ENCODE data around the gene ZRANB3. TPM values are rescaled to one million over a fixed set of nuclear protein-coding genes. Genes with fewer than 3 reads are reported as not detected.

Gene ZRANB3
- total RNA-seq, 1 donor from 2014 or later = 8.9 TPM

DNA sequence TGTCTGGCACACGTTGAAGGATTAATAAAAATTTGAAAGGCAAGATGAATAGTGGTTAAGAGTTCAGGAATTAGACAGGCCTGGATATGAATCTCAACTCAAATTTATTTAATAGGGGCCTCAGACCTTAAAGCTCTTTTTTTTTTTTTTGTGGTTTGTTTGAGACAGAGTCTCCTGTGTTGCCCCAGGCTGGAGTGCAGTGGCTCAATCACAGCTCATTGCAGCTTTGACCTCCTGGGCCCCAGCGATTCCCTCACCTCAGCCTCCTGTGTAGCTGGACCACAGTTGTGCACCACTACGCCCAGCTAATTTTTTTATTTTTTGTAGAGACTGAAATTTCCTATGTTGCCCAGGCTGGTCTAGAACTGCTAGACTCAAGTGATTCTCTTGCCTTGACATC, 3.0 kb downstream of the ZRANB3 start:
- peaks cover 28% of the 10 kb centered on the region for H3K79me2 ChIP-seq (ENCODE audit: insufficient read depth, low read length)
- H3K4me2 ChIP-seq (ENCODE audit: low read length) = no peak overlapping the region
- TF ChIP-seq EZH2 (IDR thresholded peaks at IDR 0.05; ENCODE audit: insufficient read depth, low read length) = no peak
- TF ChIP-seq, protein P1, sequence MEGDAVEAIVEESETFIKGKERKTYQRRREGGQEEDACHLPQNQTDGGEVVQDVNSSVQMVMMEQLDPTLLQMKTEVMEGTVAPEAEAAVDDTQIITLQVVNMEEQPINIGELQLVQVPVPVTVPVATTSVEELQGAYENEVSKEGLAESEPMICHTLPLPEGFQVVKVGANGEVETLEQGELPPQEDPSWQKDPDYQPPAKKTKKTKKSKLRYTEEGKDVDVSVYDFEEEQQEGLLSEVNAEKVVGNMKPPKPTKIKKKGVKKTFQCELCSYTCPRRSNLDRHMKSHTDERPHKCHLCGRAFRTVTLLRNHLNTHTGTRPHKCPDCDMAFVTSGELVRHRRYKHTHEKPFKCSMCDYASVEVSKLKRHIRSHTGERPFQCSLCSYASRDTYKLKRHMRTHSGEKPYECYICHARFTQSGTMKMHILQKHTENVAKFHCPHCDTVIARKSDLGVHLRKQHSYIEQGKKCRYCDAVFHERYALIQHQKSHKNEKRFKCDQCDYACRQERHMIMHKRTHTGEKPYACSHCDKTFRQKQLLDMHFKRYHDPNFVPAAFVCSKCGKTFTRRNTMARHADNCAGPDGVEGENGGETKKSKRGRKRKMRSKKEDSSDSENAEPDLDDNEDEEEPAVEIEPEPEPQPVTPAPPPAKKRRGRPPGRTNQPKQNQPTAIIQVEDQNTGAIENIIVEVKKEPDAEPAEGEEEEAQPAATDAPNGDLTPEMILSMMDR (IDR thresholded peaks at IDR 0.05; ENCODE audit: insufficient read depth, low read depth, low read length) = no peak
- no peaks in the 10 kb centered on the region for H3K4me1 ChIP-seq (ENCODE audit: insufficient read depth, low read length)
- no peak overlapping the region for H3K27ac ChIP-seq (ENCODE audit: low read depth, low read length)
- no peak for FAIRE-seq
- Mint-ChIP-seq H3K4me3 (ENCODE audit: unreplicated experiment) (no peak overlapping the region), H3K4me1 (ENCODE audit: low read depth, unreplicated experiment) (peaks cover 3% of the 10 kb centered on the region), H3K9me3 (ENCODE audit: unreplicated experiment) (no peaks in the 10 kb centered on the region), H3K36me3 (ENCODE audit: low read depth, unreplicated experiment) (peaks cover 2% of the 10 kb centered on the region), H3K27ac (ENCODE audit: unreplicated experiment) (no peak overlapping the region), H3K27me3 (ENCODE audit: low read depth, unreplicated experiment) (no peaks in the 10 kb centered on the region)
- no peak overlapping the region for H3K9ac ChIP-seq (ENCODE audit: low read length)
- H3K9me3 ChIP-seq (ENCODE audit: insufficient read depth, low read depth, low read length) = no peaks in the 10 kb centered on the region
- no peak overlapping the region for H3K4me3 ChIP-seq (ENCODE audit: insufficient read depth, low read depth, low read length)
- H4K20me1 ChIP-seq (ENCODE audit: insufficient read depth, low read length) = peaks cover 3% of the 10 kb centered on the region
- H3K36me3 ChIP-seq (ENCODE audit: insufficient read depth, low read length) = no peaks in the 10 kb centered on the region
- no peak for DNase-seq (ENCODE audit: low read depth)
- no peak overlapping the region for H2AFZ ChIP-seq (ENCODE audit: low read depth, low read length)
- no peaks in the 10 kb centered on the region for H3K27me3 ChIP-seq (ENCODE audit: insufficient read depth, low read length)

DNA sequence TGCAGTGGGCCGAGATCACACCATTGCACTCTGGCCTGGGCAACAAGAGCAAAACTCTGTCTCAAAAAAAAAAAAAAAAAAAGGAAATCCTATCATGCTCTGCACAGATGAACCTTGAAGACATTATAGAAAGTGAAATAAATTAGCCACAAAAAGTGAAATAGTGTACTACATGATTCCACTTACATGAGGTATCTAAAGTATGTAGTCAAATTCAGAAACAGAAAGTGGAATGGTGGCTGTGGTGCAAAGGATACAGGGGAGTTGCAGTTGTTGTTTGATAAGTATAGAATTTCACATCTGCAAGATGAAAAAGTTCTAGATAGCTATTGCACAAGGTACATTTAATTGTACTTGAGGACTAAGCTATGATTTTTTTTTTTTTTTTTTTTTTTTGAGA, 5.2 kb downstream of the ZRANB3 start:
- H3K9me3 ChIP-seq (ENCODE audit: insufficient read depth, low read depth, low read length) = no peaks in the 10 kb centered on the region
- FAIRE-seq = no peak
- H3K4me1 ChIP-seq (ENCODE audit: insufficient read depth, low read length) = peaks cover 6% of the 10 kb centered on the region
- H3K79me2 ChIP-seq (ENCODE audit: insufficient read depth, low read length) = peaks cover 16% of the 10 kb centered on the region
- Mint-ChIP-seq H3K36me3 (ENCODE audit: low read depth, unreplicated experiment) (peaks cover 6% of the 10 kb centered on the region), H3K4me1 (ENCODE audit: low read depth, unreplicated experiment) (no peaks in the 10 kb centered on the region), H3K4me3 (ENCODE audit: unreplicated experiment) (no peak overlapping the region), H3K9me3 (ENCODE audit: unreplicated experiment) (no peaks in the 10 kb centered on the region), H3K27me3 (ENCODE audit: low read depth, unreplicated experiment) (no peaks in the 10 kb centered on the region), H3K27ac (ENCODE audit: unreplicated experiment) (no peak overlapping the region)
- no peak overlapping the region for H3K4me3 ChIP-seq (ENCODE audit: insufficient read depth, low read depth, low read length)
- no peaks in the 10 kb centered on the region for H3K27me3 ChIP-seq (ENCODE audit: insufficient read depth, low read length)
- H3K36me3 ChIP-seq (ENCODE audit: insufficient read depth, low read length) = no peaks in the 10 kb centered on the region
- no peak overlapping the region for H2AFZ ChIP-seq (ENCODE audit: low read depth, low read length)
- no peak overlapping the region for H3K4me2 ChIP-seq (ENCODE audit: low read length)
- TF ChIP-seq EZH2 (IDR thresholded peaks at IDR 0.05; ENCODE audit: insufficient read depth, low read length) = no peak
- TF ChIP-seq, protein P1 (IDR thresholded peaks at IDR 0.05; ENCODE audit: insufficient read depth, low read depth, low read length) = no peak
- DNase-seq (ENCODE audit: low read depth) = no peak
- no peak overlapping the region for H3K9ac ChIP-seq (ENCODE audit: low read length)
- H3K27ac ChIP-seq (ENCODE audit: low read depth, low read length) = no peak overlapping the region
- H4K20me1 ChIP-seq (ENCODE audit: insufficient read depth, low read length) = no peaks in the 10 kb centered on the region

DNA sequence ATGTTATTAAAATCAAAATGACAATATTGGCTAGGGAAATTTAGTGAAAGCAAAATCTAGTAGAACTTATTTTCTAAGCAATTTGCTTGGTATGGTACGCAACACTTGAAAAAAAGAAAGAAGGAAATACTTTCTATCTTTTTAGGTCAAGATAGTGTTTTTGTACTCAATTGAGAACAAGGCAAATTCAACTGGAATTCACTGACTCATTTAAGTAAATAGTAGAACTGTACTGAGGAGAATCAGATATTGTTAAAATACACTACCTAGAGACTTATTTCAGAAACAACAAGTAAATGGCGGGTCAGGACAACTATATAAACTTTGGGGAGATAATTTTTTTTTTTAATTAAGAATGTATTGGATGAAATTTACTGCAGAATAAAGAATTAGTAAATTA, 18.9 kb downstream of the ZRANB3 start:
- Histone ChIP-seq H3K79me2 (ENCODE audit: insufficient read depth, low read length) (no peaks in the 10 kb centered on the region), H3K4me1 (ENCODE audit: insufficient read depth, low read length) (no peaks in the 10 kb centered on the region), H4K20me1 (ENCODE audit: insufficient read depth, low read length) (no peaks in the 10 kb centered on the region), H3K27me3 (ENCODE audit: insufficient read depth, low read length) (no peaks in the 10 kb centered on the region), H3K9ac (ENCODE audit: low read length) (no peak overlapping the region), H3K4me2 (ENCODE audit: low read length) (no peak overlapping the region), H3K36me3 (ENCODE audit: insufficient read depth, low read length) (no peaks in the 10 kb centered on the region), H3K4me3 (ENCODE audit: insufficient read depth, low read depth, low read length) (no peak overlapping the region), H3K27ac (ENCODE audit: low read depth, low read length) (no peak overlapping the region), H3K9me3 (ENCODE audit: insufficient read depth, low read depth, low read length) (no peaks in the 10 kb centered on the region), H2AFZ (ENCODE audit: low read depth, low read length) (no peak overlapping the region)
- FAIRE-seq (no peak), DNase-seq (ENCODE audit: low read depth) (no peak)
- Mint-ChIP-seq H3K27me3 (ENCODE audit: low read depth, unreplicated experiment) (no peaks in the 10 kb centered on the region), H3K4me3 (ENCODE audit: unreplicated experiment) (no peak overlapping the region), H3K9me3 (ENCODE audit: unreplicated experiment) (peaks cover under 1% of the 10 kb centered on the region), H3K36me3 (ENCODE audit: low read depth, unreplicated experiment) (peaks cover 3% of the 10 kb centered on the region), H3K4me1 (ENCODE audit: low read depth, unreplicated experiment) (no peaks in the 10 kb centered on the region), H3K27ac (ENCODE audit: unreplicated experiment) (no peak overlapping the region)
- TF ChIP-seq EZH2 (IDR thresholded peaks at IDR 0.05; ENCODE audit: insufficient read depth, low read length) = no peak
- TF ChIP-seq, protein P1 (IDR thresholded peaks at IDR 0.05; ENCODE audit: insufficient read depth, low read depth, low read length) = no peak
